Measurements from ENCODE around the gene GPR171. TPM values are rescaled to one million over a fixed set of nuclear protein-coding genes. Genes with fewer than 3 reads are reported as not detected.

Gene GPR171
- total and polyA plus RNA-seq, 2 donors (not counting 3 experiments of a cell fraction or from before 2014, with no cell fraction given) = not detected

GRCh38 chr3:151234825-151235224 lies 31.8 kb upstream of the GPR171 start:
- no TSS peak for BruUV-seq (replicated peaks)

More at GRCh38 chr3:151234825-151235224, 31.8 kb upstream of the GPR171 start:
- Histone ChIP-seq H3K4me1 (ENCODE audit: control insufficient read depth, extremely low read depth, insufficient read depth, low read length) (no peaks in the 10 kb centered on the region), H3K27ac (ENCODE audit: insufficient read depth, low read depth, low read length) (no peak overlapping the region), H2AFZ (ENCODE audit: low read depth, low read length) (no peak overlapping the region), H3K79me2 (ENCODE audit: control insufficient read depth, insufficient read depth, low read length) (no peaks in the 10 kb centered on the region), H3K9me3 (replicated peaks; ENCODE audit: control insufficient read depth, insufficient read depth, low read length) (no peaks in the 10 kb centered on the region), H4K20me1 (replicated peaks; ENCODE audit: control insufficient read depth, extremely low read depth, insufficient read depth, low read length) (no peaks in the 10 kb centered on the region), H3K4me2 (ENCODE audit: insufficient read depth, low read length) (no peak overlapping the region), H3K27me3 (ENCODE audit: control insufficient read depth in 2 of 2, insufficient read depth in 2 of 2, low read length in 2 of 2) (peaks cover 0 to 2% of the 10 kb centered on the region in 2 experiments), H3K9me1 (replicated peaks; ENCODE audit: control insufficient read depth, extremely low read depth, insufficient read depth, low read length) (no peaks in the 10 kb centered on the region), H3K36me3 (ENCODE audit: control insufficient read depth in 2 of 2, extremely low read depth in 1 of 2, insufficient read depth in 2 of 2, low read length in 2 of 2) (no peaks in the 10 kb centered on the region), H3K4me3 (replicated peaks in 1 of 3; ENCODE audit: insufficient read depth in 1 of 3, low read depth in 1 of 3, low read length in 3 of 3) (no peak overlapping the region), H3K9ac (replicated peaks; ENCODE audit: extremely low read depth, insufficient read depth, low read length) (no peak overlapping the region)
- TF ChIP-seq CTCF (IDR thresholded peaks at IDR 0.05; ENCODE audit: extremely low read depth in 1 of 2, insufficient read depth in 1 of 2, low read depth in 1 of 2, low read length in 2 of 2) (no peak), EZH2 (IDR thresholded peaks at IDR 0.05; ENCODE audit: borderline replicate concordance, low read depth, low read length, severe bottlenecking) (no peak), JUN (IDR thresholded peaks at IDR 0.05; ENCODE audit: borderline replicate concordance, insufficient read depth, insufficient read length, low read depth) (no peak), MYC (IDR thresholded peaks at IDR 0.05; ENCODE audit: low read depth, low read length) (no peak), MAX (IDR thresholded peaks at IDR 0.05; ENCODE audit: insufficient read depth, insufficient read length) (no peak), POLR2A (IDR thresholded peaks at IDR 0.05; ENCODE audit: low read depth, low read length) (no peak), POLR2AphosphoS5 (IDR thresholded peaks at IDR 0.05; ENCODE audit: insufficient read depth, low read depth, low read length) (no peak), GATA2 (IDR thresholded peaks at IDR 0.05; ENCODE audit: insufficient read depth, insufficient read length, low read depth, low read length) (no peak), FOS (IDR thresholded peaks at IDR 0.05; ENCODE audit: borderline replicate concordance, insufficient read depth, low read length) (no peak)
- ChIA-PET CTCF (interaction anchor here (1.2 to 2.2 kb wide), 4 partner anchors 10 to 93 kb away, joined by 3 to 9 read pairs (median 6); no protein-coding TSS in a partner anchor), POLR2A (no interaction called here)
- dilution Hi-C loops (cut with MboI; ENCODE audit: extremely low pct_ligation_motif_present, low sequenced_read_pairs) (no loop called here), intact Hi-C loops (cut with micrococcal nuclease) (no loop called here)
- FAIRE-seq (no peak), DNase-seq (ENCODE audit: low read depth, low spot score) (no peak)
